Loucy (cell line): Measurements from ENCODE around the gene LPP.

Experiments used
- H2AFZ ChIP-seq: fragments of 200-600 bp; sonication (generic); 2 replicates; pipeline ENCODE4 v1.6.0; 2016; ENCODE audit warnings: antibody characterized with exemption, mild to moderate bottlenecking, low read length, moderate library complexity
- H3F3A ChIP-seq: fragments of 200-600 bp; 2 replicates; pipeline ENCODE4 v1.6.0; 2016; ENCODE audit warnings: antibody characterized with exemption, low read depth, mild to moderate bottlenecking
- H3K27me3 ChIP-seq: fragments of 200-600 bp; sonication (generic); 2 replicates; pipeline ENCODE4 v1.6.1; 2014; ENCODE audit warnings: low read length, mild to moderate bottlenecking; ENCODE audit not compliant: insufficient read depth, poor library complexity, severe bottlenecking
- H3K36me3 ChIP-seq: fragments of 200-600 bp; sonication (generic); 2 replicates; pipeline ENCODE4 v1.6.1; 2016; ENCODE audit warnings: low read length; ENCODE audit not compliant: insufficient read depth
- H3K4me1 ChIP-seq: fragments of 200-600 bp; sonication (generic); 2 replicates; pipeline ENCODE4 v1.5.1; 2014; ENCODE audit warnings: low read length, mild to moderate bottlenecking; ENCODE audit not compliant: insufficient read depth, poor library complexity, severe bottlenecking
- H3K4me2 ChIP-seq: fragments of 200-600 bp; sonication (generic); 2 replicates; pipeline ENCODE4 v1.6.0; 2014; ENCODE audit warnings: antibody characterized with exemption, low read length, low read depth, mild to moderate bottlenecking; ENCODE audit not compliant: poor library complexity, severe bottlenecking
- H3K4me3 ChIP-seq: fragments of 200-600 bp; sonication (generic); 2 replicates; pipeline ENCODE4 v1.5.1; 2014; ENCODE audit warnings: low read length, mild to moderate bottlenecking, mixed read lengths; ENCODE audit not compliant: poor library complexity, severe bottlenecking
- H3K79me2 ChIP-seq: fragments of 200-600 bp; sonication (generic); 2 replicates; pipeline ENCODE4 v1.6.1; 2014; ENCODE audit warnings: low read length; ENCODE audit not compliant: insufficient read depth
- H3K9ac ChIP-seq: fragments of 200-600 bp; sonication (generic); 2 replicates; pipeline ENCODE4 v1.6.0; 2014; ENCODE audit warnings: mild to moderate bottlenecking, low read depth, low read length, moderate library complexity; ENCODE audit not compliant: poor library complexity, severe bottlenecking
- H3K9me2 ChIP-seq: fragments of 200-600 bp; sonication (generic); replicated peaks from 2 replicates; pipeline ENCODE4 v1.6.1; 2016; ENCODE audit warnings: low read depth, low read length, mixed read lengths
- H3K9me3 ChIP-seq: fragments of 200-600 bp; sonication (generic); 2 replicates; pipeline ENCODE4 v1.6.1; 2014; ENCODE audit warnings: mild to moderate bottlenecking, antibody characterized with exemption, low read length, low read depth; ENCODE audit not compliant: insufficient read depth
- H4K20me1 ChIP-seq: fragments of 200-600 bp; sonication (generic); 2 replicates; pipeline ENCODE4 v1.6.0; 2014; ENCODE audit warnings: antibody characterized with exemption, low read length, mild to moderate bottlenecking; ENCODE audit not compliant: insufficient read depth, poor library complexity, severe bottlenecking
- CTCF ChIP-seq: fragments of 200-600 bp; sonication (generic); conservative IDR thresholded peaks from 2 replicates; pipeline ENCODE4 v1.5.1; 2014; ENCODE audit warnings: mild to moderate bottlenecking, antibody characterized with exemption, low read length
- EZH2phosphoT487 ChIP-seq: fragments of 200-600 bp; IDR thresholded peaks from 2 replicates; pipeline ENCODE4 v1.6.1; 2018; ENCODE audit warnings: antibody characterized with exemption, mild to moderate bottlenecking, moderate library complexity, borderline replicate concordance

LPP gene

GRCh38 chr3:188236271-188236670 lies 82.3 kb downstream of the LPP start:
- Histone ChIP-seq H2AFZ (no peak overlapping the region), H3K27me3 (no peaks in the 10 kb centered on the region), H3K4me1 (no peaks in the 10 kb centered on the region), H3K9me2 (no peaks in the 10 kb centered on the region), H3K4me3 (no peak overlapping the region), H3K9ac (no peak overlapping the region), H3F3A (no peaks in the 10 kb centered on the region), H3K9me3 (no peaks in the 10 kb centered on the region), H3K79me2 (0 out of 2 replicates have a peak, but pooled peaks cover 3% of the 10 kb centered on the region), H3K36me3 (no peaks in the 10 kb centered on the region), H4K20me1 (no peaks in the 10 kb centered on the region), H3K4me2 (no peak overlapping the region)
- no peak for TF ChIP-seq EZH2phosphoT487
- no peak for TF ChIP-seq CTCF

- Histone ChIP-seq H3K9ac (no peak overlapping the region), H3K4me1 (no peaks in the 10 kb centered on the region), H3K36me3 (no peaks in the 10 kb centered on the region), H2AFZ (no peak overlapping the region), H3K4me2 (no peak overlapping the region), H4K20me1 (no peaks in the 10 kb centered on the region), H3K4me3 (no peak overlapping the region), H3K79me2 (0 out of 2 replicates have a peak, but pooled peaks cover 3% of the 10 kb centered on the region), H3K9me2 (no peaks in the 10 kb centered on the region), H3K9me3 (no peaks in the 10 kb centered on the region), H3F3A (no peaks in the 10 kb centered on the region), H3K27me3 (no peaks in the 10 kb centered on the region)
- TF ChIP-seq EZH2phosphoT487 = no peak
- TF ChIP-seq CTCF = no peak
Measured at GRCh38 chr3:188239035-188239434, 85.1 kb downstream of the LPP start.

GRCh38 chr3:188239577-188239976 lies 85.6 kb downstream of the LPP start:
- Histone ChIP-seq H3K9me2 (no peaks in the 10 kb centered on the region), H3K9me3 (no peaks in the 10 kb centered on the region), H3K36me3 (no peaks in the 10 kb centered on the region), H3K79me2 (0 out of 2 replicates have a peak, but pooled peaks cover 3% of the 10 kb centered on the region), H3K4me1 (peaks cover 2% of the 10 kb centered on the region), H3F3A (no peaks in the 10 kb centered on the region), H2AFZ (no peak overlapping the region), H3K4me3 (no peak overlapping the region), H3K4me2 (no peak overlapping the region), H4K20me1 (no peaks in the 10 kb centered on the region), H3K27me3 (no peaks in the 10 kb centered on the region), H3K9ac (no peak overlapping the region)
- TF ChIP-seq EZH2phosphoT487 (no peak), CTCF (no peak)
